Esophagus mucosa (tissue), 1 donor: ENCODE measurements around the gene NEURL1B. TPM values are rescaled to one million over a fixed set of nuclear protein-coding genes. Genes with fewer than 3 reads are reported as not detected.

Experiments used
- ATAC-seq: fragments of 200-7000 bp; cut with Tn5 transposase; one replicate; pipeline ENCODE4 v1.9.1; 2020
- total RNA-seq: library from RNA; stranded (reverse); gene quantifications from one replicate; pipeline ENCODE4 v1.2.4, GENCODE V29; 2023
- donor health status: DM: yes; HTN: yes; CAD: no.

Gene NEURL1B
- total RNA-seq, 1 donor from 2014 or later, result 12.7 TPM

DNA sequence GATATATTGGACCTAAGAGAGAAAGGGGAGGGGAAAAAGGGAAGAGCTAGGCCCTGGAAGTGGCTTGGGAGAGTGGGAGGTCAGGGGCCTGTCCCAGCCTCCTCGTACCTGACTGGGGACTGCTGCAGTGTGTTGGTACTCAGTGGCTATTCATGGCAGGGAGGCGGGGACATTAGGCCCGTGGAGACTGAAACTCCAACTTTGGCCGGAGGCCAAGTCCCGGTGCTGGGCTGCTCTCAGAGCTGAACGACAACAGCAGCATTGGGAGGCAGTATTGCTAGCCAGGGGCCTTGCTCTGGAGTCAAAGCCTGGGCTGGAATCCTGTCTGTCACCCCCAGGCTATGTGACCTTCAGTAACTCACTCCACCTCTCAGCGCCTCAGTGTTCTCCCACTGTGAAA is 37.8 kb downstream of the NEURL1B start:
- peak; percentile 34 for ATAC-seq

DNA sequence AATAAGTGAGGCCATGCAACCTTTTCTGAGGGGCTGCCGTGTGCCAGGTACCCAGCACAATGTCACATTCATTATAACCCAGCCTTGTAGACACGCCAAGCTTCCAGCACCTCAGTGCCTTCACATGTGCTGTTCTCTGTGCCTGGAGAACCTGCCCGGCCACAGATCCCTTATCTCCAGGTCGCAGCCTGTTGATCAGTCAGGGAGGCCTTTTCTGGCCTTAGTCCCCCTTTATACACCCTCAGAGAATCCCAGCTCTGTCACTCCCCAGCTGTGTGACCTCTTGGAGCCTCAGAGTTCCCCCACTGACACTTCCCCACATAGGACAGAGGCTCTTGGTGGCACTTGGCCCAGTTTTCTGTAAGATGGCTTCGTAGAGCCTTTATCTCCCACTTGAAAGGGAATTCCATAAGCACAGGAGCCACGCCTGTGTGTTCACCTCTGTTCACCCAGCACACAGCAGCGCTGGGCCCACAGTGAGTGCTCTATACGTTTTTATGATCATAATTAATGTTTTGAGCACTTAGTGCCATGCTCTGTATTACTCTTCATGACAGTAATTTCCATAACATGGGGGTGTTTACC is 38.7 kb downstream of the NEURL1B start:
- no peak for ATAC-seq

DNA sequence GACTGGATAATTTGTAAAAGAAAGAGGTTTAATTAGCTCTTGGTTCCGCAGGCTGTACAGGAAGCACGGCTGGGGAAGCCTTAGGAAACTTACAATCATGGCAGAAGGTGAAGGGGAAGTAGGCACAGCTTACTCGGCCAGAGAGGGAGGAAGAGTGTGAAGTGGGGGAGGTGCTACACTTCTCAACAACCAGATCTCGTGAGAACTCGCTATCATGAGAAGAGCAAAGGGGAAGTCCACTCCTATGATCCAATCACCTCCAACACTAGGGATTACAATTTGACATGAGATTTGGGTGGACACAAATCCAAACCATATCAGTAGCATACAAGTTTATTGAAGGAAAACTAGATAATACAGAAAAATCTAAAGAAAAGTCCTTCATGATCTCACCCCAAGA is 39.9 kb downstream of the NEURL1B start:
- ATAC-seq, result no peak

GRCh38 chr5:172681421-172681820 is 40.4 kb downstream of the NEURL1B start:
- ATAC-seq, result no peak

DNA sequence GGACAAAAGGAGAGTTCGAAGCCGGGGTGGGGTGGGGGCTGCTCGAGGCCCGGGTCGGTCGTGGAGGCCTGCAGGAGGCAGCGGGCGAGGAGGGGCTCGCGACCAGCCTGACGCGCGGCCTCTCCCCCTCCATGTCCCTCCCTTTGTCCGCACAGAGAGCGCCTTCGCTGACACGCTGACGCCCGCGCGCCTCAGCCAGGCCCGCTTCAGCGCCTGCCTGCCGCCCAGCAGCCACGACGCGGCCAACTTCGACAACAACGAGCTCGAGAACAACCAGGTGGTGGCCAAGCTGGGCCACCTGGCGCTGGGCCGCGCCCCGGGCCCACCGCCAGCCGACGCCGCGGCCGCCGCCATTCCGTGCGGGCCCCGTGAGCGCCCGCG is 42.2 kb downstream of the NEURL1B start:
- ATAC-seq, result no peak

GRCh38 chr5:172683645-172684471 is 42.8 kb downstream of the NEURL1B start:
- ATAC-seq, result no peak

- no peak for ATAC-seq
Observed at GRCh38 chr5:172685091-172685490, 44.0 kb downstream of the NEURL1B start.

DNA sequence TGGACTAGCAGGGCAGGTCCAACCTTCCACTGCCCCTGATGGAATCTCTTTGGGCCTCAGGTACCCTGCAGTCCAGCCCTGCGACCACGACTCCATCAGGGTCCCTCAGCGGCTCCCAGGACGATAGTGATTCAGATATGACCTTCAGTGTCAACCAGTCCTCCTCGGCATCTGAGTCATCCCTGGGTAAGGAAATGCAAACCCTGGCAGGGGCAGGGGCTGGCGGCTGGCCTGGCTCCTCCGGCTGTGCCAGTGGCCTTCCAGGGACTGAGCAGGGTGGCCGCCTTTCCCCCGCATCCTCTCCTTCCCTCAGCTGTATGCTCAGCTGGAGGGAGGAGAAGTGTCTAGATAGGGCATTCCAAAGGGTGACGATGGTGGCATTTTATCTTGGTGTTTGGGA is 45.0 kb downstream of the NEURL1B start:
- no peak for ATAC-seq

DNA sequence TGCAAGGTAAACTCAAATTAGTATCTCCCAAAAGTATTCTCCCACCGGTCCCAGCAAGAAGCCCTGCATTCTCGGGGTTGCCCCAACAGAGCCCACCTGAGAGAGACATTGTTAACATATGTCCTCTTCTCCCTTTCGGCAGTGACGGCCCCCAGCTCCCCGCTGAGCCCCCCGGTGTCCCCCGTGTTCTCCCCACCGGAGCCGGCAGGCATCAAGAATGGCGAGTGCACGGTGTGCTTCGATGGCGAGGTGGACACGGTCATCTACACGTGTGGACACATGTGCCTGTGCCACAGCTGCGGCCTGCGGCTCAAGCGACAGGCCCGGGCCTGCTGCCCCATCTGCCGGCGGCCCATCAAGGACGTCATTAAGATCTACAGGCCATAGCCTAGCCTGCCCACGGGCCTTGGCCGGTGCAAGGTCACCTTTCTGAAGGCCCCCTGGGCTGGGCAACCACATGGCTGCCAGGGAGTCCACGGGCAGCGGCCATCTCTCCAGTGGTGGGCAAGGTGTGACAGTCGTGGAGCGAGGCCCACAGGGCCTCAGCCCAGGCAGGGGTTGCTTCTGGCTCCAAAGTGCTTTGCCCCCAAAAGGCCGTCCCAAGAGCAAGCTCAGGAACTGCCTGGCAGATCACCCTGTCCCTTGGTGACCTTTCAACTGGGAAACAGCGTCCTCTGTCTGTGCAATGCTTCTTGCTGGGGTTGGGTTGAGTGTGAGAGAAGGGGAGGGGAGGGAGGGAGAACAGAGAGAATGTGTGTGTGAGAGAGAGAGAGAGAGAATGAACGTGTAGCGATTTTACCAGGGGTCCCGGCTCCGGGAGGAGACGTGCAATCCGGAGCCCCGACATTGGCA is 45.7 kb downstream of the NEURL1B start:
- ATAC-seq, result no peak

DNA sequence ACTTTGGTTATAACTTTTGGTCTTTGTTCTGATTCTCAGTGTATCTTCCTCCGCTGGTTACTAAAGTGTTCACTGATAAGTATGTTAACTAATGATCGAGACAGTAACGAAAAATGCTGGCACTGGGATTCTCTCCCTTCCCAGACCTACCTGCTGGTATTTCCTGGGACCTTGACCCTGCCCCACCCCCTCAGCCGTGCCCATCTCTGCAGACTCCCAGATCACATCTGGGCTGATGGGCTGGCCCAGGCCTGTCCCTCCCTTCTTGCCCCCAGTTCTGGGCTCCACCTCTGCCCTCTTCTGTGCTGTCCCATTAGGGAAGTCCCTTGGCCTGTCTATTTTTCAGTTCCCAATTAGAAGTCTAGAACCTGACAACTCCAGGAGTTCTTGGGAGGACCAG is 46.9 kb downstream of the NEURL1B start:
- no peak for ATAC-seq

DNA sequence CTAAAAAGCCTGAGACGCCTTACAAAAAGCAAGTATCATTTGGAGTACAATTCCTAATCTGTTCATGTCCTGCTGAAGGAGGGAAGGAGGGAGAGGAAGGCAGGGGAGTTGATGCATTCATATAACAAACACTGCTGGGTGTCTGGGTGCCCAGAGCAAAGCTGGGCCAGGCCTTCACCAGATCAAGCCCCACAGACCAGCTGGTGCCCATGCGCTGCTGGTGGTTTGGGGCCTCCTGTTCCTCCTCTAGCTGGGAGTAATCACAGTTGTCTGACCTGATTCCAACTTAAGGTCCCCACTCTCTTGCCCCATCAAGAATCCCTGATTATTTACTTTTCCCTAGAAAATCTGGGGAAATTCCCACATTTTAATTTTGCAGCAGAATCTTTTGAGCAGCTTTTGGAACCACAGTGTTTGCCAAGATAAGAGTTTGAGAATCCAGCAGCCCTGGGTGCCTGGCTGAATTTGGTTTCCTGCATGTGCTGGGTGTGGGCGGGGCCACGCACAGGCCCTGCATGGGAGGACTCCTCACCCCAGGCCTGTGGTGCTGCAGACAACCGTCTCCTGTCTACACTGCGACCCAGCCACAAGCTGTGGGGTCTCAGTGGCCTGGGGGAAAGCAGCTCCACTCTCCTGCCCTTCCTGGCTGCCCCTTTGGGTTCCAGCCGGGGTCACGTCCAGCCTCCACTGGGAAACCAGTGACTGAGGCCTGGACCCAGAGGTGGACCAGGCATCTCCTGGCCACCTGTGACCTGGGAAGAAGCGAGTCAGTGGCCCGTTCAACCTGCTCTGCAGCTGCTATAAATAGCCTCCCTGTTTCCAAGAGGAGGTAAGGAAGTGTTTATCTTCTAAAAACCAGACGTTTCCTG is 47.5 kb downstream of the NEURL1B start:
- peak; percentile 71 for ATAC-seq

- no peak for ATAC-seq
Observed at GRCh38 chr5:172689218-172689572, 48.1 kb downstream of the NEURL1B start.

DNA sequence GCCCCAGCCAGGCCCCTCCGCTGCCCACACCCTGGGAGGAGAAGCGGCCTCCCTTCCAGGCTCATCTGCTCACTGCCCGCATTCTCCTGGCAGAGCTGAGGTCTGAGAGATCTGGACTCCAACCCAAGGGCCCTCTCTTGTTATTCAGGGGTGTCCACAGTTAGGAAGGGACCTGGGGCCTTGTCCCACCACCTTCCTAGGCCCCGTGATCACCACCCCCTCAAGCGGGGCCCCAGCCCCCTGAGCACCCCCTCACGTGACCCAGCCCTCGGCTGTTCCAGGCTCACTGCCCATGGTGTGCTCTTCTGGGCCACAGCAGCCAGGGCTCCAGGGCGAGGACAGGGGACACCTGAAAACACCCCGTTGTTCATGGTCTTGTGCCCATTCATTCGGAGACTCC is 48.7 kb downstream of the NEURL1B start:
- ATAC-seq, result no peak

- no peak for ATAC-seq
Observed at GRCh38 chr5:172690258-172691075, 49.4 kb downstream of the NEURL1B start.

GRCh38 chr5:172691886-172692285 is 50.8 kb downstream of the NEURL1B start:
- no peak for ATAC-seq

DNA sequence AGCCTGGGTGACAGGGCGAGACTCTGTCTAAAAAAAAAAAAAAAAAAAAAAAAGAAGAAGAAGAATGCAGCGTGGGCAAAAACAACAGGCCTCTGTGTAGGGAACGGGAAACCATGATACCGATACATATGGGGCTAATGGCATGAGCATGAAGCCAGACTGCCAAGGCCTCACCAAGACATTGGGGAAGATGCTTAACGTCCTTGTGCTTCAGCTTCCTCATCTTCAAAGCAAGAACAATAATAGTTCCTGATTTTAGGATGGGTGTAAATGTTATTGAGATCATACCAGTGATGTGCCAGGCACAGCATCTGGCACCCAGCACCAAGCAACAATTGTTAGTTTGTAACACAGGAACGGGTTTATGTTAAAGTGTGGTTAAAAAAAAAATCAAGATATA is 51.4 kb downstream of the NEURL1B start:
- no peak for ATAC-seq

GRCh38 chr5:172692981-172693380 is 51.9 kb downstream of the NEURL1B start:
- no peak for ATAC-seq

GRCh38 chr5:172694061-172694460 is 53.0 kb downstream of the NEURL1B start:
- no peak for ATAC-seq

DNA sequence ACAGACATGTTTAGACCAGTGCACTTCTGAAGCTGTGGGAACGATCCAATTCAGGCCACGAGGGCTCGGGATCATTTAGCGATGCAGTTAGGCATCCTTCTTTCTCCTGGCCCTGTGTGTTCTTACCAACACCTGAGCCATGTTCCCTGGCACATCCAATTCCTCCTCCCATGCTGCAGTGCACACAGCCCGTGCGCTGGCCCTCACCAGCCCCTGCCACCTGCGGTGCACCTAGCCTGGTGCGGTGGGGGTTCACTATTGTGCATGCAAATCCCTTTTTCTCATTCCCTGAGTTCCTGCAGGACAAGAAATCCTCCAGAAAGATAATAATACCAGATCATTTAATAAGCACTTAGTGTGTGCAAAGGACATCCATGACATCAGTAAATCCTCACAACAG is 53.5 kb downstream of the NEURL1B start:
- no peak for ATAC-seq

GRCh38 chr5:172695232-172696054 is 54.4 kb downstream of the NEURL1B start:
- no peak for ATAC-seq
